Thoracic aorta (tissue), 2 donors: ENCODE results near the gene AGAP5. TPM values are rescaled to one million over a fixed set of nuclear protein-coding genes. Genes with fewer than 3 reads are reported as not detected.
"Not testable (repeated sequence)": the region's sequence is repeated elsewhere in the genome, so short reads cannot be mapped to it uniquely, and the experiment has no call there.

ENCODE experiments used
- ATAC-seq: fragments of 150-250 bp; one replicate; pipeline ENCODE4 v1.8.0; 2017; ENCODE audit warnings: low read depth; ENCODE audit not compliant: insufficient number of reproducible peaks, low FRiP score
- DNase-seq: peaks from one replicate; pipeline ENCODE4 v3.0.0-alpha.2; 2020; ENCODE audit warnings: low spot score
- H3K27ac ChIP-seq, 2 donors: fragments of 200-600 bp; sonication (generic); 1 replicate in 1 of 2; 2 replicates in 1 of 2; pipeline ENCODE4 v1.5.1; 2016; ENCODE audit warnings: mild to moderate bottlenecking in 2 of 2, moderate library complexity in 2 of 2
- H3K27me3 ChIP-seq: fragments of 200-600 bp; sonication (generic); replicated peaks from 2 replicates; pipeline ENCODE4 v1.6.0; 2016; ENCODE audit warnings: mild to moderate bottlenecking; ENCODE audit not compliant: insufficient read depth
- H3K36me3 ChIP-seq: fragments of 200-600 bp; sonication (generic); one replicate; pipeline ENCODE4 v1.5.1; 2016
- H3K4me1 ChIP-seq, 2 donors: fragments of 200-600 bp; sonication (generic); 1 replicate in 1 of 2; 2 replicates in 1 of 2; pipeline versions ENCODE4 v1.5.1 to v1.6.0; 2016; ENCODE audit warnings: low read depth in 2 of 2, mild to moderate bottlenecking in 1 of 2; ENCODE audit not compliant: control insufficient read depth in 1 of 2
- H3K4me3 ChIP-seq: fragments of 200-600 bp; sonication (generic); 2 replicates; pipeline ENCODE4 v1.5.1; 2016; ENCODE audit warnings: mild to moderate bottlenecking
- H3K9me3 ChIP-seq: fragments of 200-600 bp; sonication (generic); 2 replicates; pipeline ENCODE4 v1.5.1; 2016
- total RNA-seq, 2 donors: library from RNA; depleted of rRNA; stranded (reverse); fragments of >200 nt; gene quantifications; one replicate each; pipeline versions ENCODE4 v1.1.0 to v1.2.3, GENCODE V29; 2016

The AGAP5 gene
- total RNA-seq, 2 donors from 2014 or later, result 4.5 to 10.9 TPM

- not testable (repeated sequence) for H3K4me1 ChIP-seq, H3K9me3 ChIP-seq, DNase-seq, ATAC-seq, H3K36me3 ChIP-seq, H3K27me3 ChIP-seq, H3K4me3 ChIP-seq, H3K27ac ChIP-seq
Measured at GRCh38 chr10:73703924-73704323, 6.0 kb upstream of the AGAP5 start.

- not testable (repeated sequence) for DNase-seq, H3K4me3 ChIP-seq, H3K27ac ChIP-seq, H3K9me3 ChIP-seq, H3K4me1 ChIP-seq, H3K36me3 ChIP-seq, H3K27me3 ChIP-seq, ATAC-seq
Measured at GRCh38 chr10:73698819-73699218, 910 bp upstream of the AGAP5 start.

GRCh38 chr10:73695302-73695701 is 2.6 kb downstream of the AGAP5 start:
- not testable (repeated sequence) for H3K27me3 ChIP-seq, ATAC-seq, H3K9me3 ChIP-seq, H3K27ac ChIP-seq, DNase-seq, H3K36me3 ChIP-seq, H3K4me3 ChIP-seq, H3K4me1 ChIP-seq

- not testable (repeated sequence) for H3K9me3 ChIP-seq, H3K27me3 ChIP-seq, H3K36me3 ChIP-seq, ATAC-seq, H3K4me1 ChIP-seq, H3K4me3 ChIP-seq, DNase-seq, H3K27ac ChIP-seq
Measured at GRCh38 chr10:73690755-73691154, 7.2 kb downstream of the AGAP5 start.

- H3K4me3 ChIP-seq, ATAC-seq, H3K4me1 ChIP-seq, H3K9me3 ChIP-seq, DNase-seq, H3K27me3 ChIP-seq, H3K36me3 ChIP-seq, H3K27ac ChIP-seq: not testable (repeated sequence)
Measured at GRCh38 chr10:73689596-73689995, 8.3 kb downstream of the AGAP5 start.

DNA sequence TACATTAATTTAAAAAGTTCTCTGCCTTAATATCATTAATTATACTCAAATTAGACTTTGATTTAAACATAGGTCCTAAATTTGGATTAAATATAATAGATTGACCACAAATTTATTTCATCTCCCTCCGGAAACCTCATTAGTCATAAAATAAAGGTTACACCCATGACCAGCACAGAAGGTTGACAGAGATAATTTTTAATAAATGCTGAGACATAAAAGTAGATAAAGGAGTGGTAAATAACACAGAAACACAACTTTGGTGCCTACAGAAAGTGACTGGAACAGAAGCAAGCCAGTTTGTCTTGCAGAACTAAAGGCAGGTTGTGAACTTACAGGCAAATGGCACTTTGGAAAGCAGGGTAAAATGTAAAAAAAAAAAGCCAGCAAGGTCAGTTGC is 10.3 kb downstream of the AGAP5 start:
- H3K4me1 ChIP-seq, H3K36me3 ChIP-seq, H3K27ac ChIP-seq, DNase-seq, H3K4me3 ChIP-seq, ATAC-seq, H3K27me3 ChIP-seq, H3K9me3 ChIP-seq: not testable (repeated sequence)

GRCh38 chr10:73674546-73674945 is 23.4 kb downstream of the AGAP5 start:
- ATAC-seq, H3K9me3 ChIP-seq, H3K36me3 ChIP-seq, DNase-seq, H3K27ac ChIP-seq, H3K4me3 ChIP-seq, H3K4me1 ChIP-seq, H3K27me3 ChIP-seq: not testable (repeated sequence)

DNA sequence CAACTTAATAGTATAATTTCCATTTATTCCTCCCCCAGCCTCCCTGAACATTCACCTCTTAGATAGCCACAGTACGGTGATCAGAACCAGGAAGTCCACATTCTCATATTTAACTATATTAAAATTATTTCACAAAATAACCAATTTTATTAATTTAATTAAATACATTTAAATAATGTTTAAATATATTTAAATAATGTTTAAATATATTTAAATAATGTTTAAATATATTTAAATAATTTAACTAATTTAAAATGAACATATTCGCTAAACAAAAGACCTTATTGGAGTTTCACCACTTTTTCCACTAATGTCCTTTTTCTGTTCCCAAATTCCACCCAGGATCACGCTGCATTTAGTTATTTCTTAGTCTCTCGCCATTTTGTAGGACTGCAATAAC is 29.5 kb downstream of the AGAP5 start:
- H3K9me3 ChIP-seq, H3K4me3 ChIP-seq, H3K27me3 ChIP-seq, H3K27ac ChIP-seq, H3K36me3 ChIP-seq, DNase-seq, H3K4me1 ChIP-seq, ATAC-seq: not testable (repeated sequence)

DNA sequence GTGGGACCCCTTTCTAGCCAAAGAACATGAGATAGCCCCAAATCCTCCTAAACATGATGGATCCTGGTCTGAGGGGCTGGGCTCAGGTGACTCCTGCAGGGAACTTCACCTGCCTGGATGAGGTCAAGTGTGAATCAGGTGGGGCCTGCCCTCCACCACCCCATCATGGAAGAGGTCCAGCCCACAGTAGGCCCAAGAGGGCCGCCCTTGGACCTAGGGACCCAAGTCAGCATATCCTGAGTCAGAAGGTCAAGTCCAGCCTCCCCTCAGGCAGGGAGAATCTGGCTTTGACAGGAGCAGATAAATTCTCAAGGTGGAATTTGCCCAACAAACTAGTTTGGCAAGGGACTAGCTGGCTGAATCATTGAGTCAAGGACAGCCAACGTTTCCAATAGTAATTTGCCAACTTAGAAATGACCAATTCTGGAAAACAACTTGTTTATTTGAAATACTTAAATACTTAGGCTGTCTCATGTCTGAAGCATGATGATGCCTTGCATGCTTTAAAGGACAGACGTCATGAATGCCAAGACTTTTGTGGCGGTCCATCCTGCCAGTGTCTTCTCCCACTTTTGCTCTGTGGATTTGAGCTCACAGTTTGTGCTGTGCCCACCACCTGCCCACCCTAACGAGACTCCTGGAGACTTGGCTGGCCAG is 31.6 kb downstream of the AGAP5 start:
- not testable (repeated sequence) for DNase-seq, H3K27me3 ChIP-seq

DNA sequence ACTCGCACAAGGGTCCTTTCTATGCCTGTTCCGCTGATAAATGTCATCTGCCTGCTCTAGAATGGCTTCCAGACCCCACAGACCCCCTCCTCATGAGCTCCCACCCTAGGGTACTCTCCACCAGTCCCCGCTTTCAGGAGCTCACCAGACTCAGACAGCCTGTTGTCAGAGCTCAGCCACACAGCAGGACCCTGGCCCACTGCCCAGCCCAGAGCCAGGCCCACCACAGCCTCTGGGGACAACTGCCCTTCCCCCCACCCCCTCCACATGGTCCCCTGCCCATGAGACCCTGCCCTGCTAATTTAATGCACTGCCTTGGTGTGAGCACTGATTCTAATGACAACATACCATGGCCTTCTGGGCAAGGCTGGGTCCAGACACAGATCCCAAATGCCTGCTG is 32.3 kb downstream of the AGAP5 start:
- not testable (repeated sequence) for H3K9me3 ChIP-seq, H3K4me1 ChIP-seq, H3K36me3 ChIP-seq, H3K4me3 ChIP-seq, ATAC-seq, H3K27me3 ChIP-seq, DNase-seq, H3K27ac ChIP-seq

More for the DNA sequence above, 31.6 kb downstream of the AGAP5 start:
- not testable (repeated sequence) for H3K36me3 ChIP-seq, H3K9me3 ChIP-seq, H3K27ac ChIP-seq, H3K4me1 ChIP-seq, H3K4me3 ChIP-seq, ATAC-seq

- not testable (repeated sequence) for H3K4me3 ChIP-seq, ATAC-seq
Measured at GRCh38 chr10:73664156-73665040, 33.5 kb downstream of the AGAP5 start.

GRCh38 chr10:73663621-73664020 is 34.3 kb downstream of the AGAP5 start:
- H3K4me3 ChIP-seq, H3K9me3 ChIP-seq, H3K27ac ChIP-seq, DNase-seq, H3K4me1 ChIP-seq, H3K27me3 ChIP-seq, ATAC-seq, H3K36me3 ChIP-seq: not testable (repeated sequence)

More at GRCh38 chr10:73664156-73665040, 33.5 kb downstream of the AGAP5 start:
- not testable (repeated sequence) for H3K27me3 ChIP-seq, DNase-seq, H3K27ac ChIP-seq, H3K36me3 ChIP-seq, H3K4me1 ChIP-seq, H3K9me3 ChIP-seq
